Measurements from ENCODE around the gene COX6B2.

COX6B2 gene

GRCh38 chr19:55304279-55304978, 50.1 kb downstream of the COX6B2 start:
- no peak overlapping the region for H3K27ac ChIP-seq
- TF ChIP-seq ZFX (IDR thresholded peaks at IDR 0.05; ENCODE audit: borderline replicate concordance) (no peak), CTCF (IDR thresholded peaks at IDR 0.05) (no peak)

- H3K27ac ChIP-seq = no peak overlapping the region
Measured at GRCh38 chr19:55303477-55303876, 51.0 kb downstream of the COX6B2 start.

GRCh38 chr19:55302318-55302703, 52.2 kb downstream of the COX6B2 start:
- TF ChIP-seq ZFX (IDR thresholded peaks at IDR 0.05; ENCODE audit: borderline replicate concordance) (no peak), CTCF (IDR thresholded peaks at IDR 0.05) (no peak)

More at GRCh38 chr19:55303477-55303876, 51.0 kb downstream of the COX6B2 start:
- TF ChIP-seq CTCF (IDR thresholded peaks at IDR 0.05) (no peak), ZFX (IDR thresholded peaks at IDR 0.05; ENCODE audit: borderline replicate concordance) (no peak)

GRCh38 chr19:55301459-55302317, 52.8 kb downstream of the COX6B2 start:
- TF ChIP-seq CTCF (IDR thresholded peaks at IDR 0.05) (peak; percentile 94), ZFX (IDR thresholded peaks at IDR 0.05; ENCODE audit: borderline replicate concordance) (no peak)
- no peak overlapping the region for H3K27ac ChIP-seq

More at GRCh38 chr19:55302318-55302703, 52.2 kb downstream of the COX6B2 start:
- no peak overlapping the region for H3K27ac ChIP-seq

- H3K27ac ChIP-seq = no peak overlapping the region
- TF ChIP-seq CTCF (IDR thresholded peaks at IDR 0.05) = no peak
- TF ChIP-seq ZFX (IDR thresholded peaks at IDR 0.05; ENCODE audit: borderline replicate concordance) = no peak
Measured at GRCh38 chr19:55300886-55301458, 53.5 kb downstream of the COX6B2 start.

GRCh38 chr19:55299991-55300390, 54.5 kb downstream of the COX6B2 start:
- TF ChIP-seq ZFX (IDR thresholded peaks at IDR 0.05; ENCODE audit: borderline replicate concordance) = no peak
- TF ChIP-seq CTCF (IDR thresholded peaks at IDR 0.05) = no peak

More at GRCh38 chr19:55299991-55300390, 54.5 kb downstream of the COX6B2 start:
- H3K27ac ChIP-seq = no peak overlapping the region

All from 22Rv1 (cell line).